Muscle of leg (tissue), 16 donors: ENCODE data around the gene DOCK10. TPM values are rescaled to one million over a fixed set of nuclear protein-coding genes. Genes with fewer than 3 reads are reported as not detected.

Experiments
- DNase-seq: peaks from one replicate; pipeline ENCODE4 v3.0.0; 2013
- H3K27ac ChIP-seq: one replicate; pipeline ENCODE4 v1.5.1; 2013; ENCODE audit warnings: mild to moderate bottlenecking, low read length, control low read depth
- H3K27me3 ChIP-seq: one replicate; pipeline ENCODE4 v1.6.1; 2013; ENCODE audit warnings: low read length; ENCODE audit not compliant: control insufficient read depth, insufficient read depth
- H3K36me3 ChIP-seq: one replicate; pipeline ENCODE4 v1.6.1; 2013; ENCODE audit warnings: low read length; ENCODE audit not compliant: control insufficient read depth, insufficient read depth
- H3K4me1 ChIP-seq: one replicate; pipeline ENCODE4 v1.6.1; 2013; ENCODE audit warnings: low read length; ENCODE audit not compliant: control insufficient read depth, insufficient read depth
- H3K4me3 ChIP-seq: one replicate; pipeline ENCODE4 v1.5.1; 2013; ENCODE audit warnings: low read length, control low read depth
- H3K9me3 ChIP-seq: replicated peaks from 2 replicates; pipeline ENCODE4 v1.6.1; 2013; ENCODE audit warnings: low read depth, low read length; ENCODE audit not compliant: control insufficient read depth
- WGBS: methylation state at CpG from one replicate; pipeline ENCODE4 v1.1.5; 2013; ENCODE audit warnings: missing lambda C conversion rate; ENCODE audit not compliant: insufficient coverage; 5-methylcytosine and 5-hydroxymethylcytosine counted together
- long read RNA-seq, 11 donors: transcript quantifications; one replicate each; lab custom pipeline, GENCODE V29; 2026
- polyA plus RNA-seq, 8 donors: library from polyadenylated mRNA; unstranded; fragments of 120-200 nt; gene quantifications; one replicate each; pipeline versions ENCODE4 v1.2.1 to v1.2.3, GENCODE V29; 2013; ENCODE audit warnings: inconsistent platforms in 1 of 8, low replicate concordance in 1 of 8; ENCODE audit not compliant: insufficient read length in 8 of 8, insufficient read depth in 1 of 8
- total RNA-seq: library from RNA; stranded (reverse); fragments of 120-200 nt; gene quantifications from one replicate; pipeline ENCODE4 v1.2.4, GENCODE V29; 2013

DOCK10 gene
- total RNA-seq (18.3 TPM), polyA plus RNA-seq (10 to 100 TPM; 14.8 to 20.1 (median 17.9) TPM)
- long read RNA-seq, donor 1, partial matches to known transcripts: 8 of 8 reads
- long read RNA-seq, donor 1, other reads (novel, unspliced or antisense): 0 of 8 reads
- long read RNA-seq, donor 2, full-length matches to known transcripts: 1 of 1 reads
- long read RNA-seq, donor 2, partial matches to known transcripts: 0 of 1 reads
- long read RNA-seq, donor 2, other reads (novel, unspliced or antisense): 0 of 1 reads
- long read RNA-seq, donor 3: 0 reads
- long read RNA-seq, donor 4, partial matches to known transcripts: 5 of 5 reads
- long read RNA-seq, donor 4, other reads (novel, unspliced or antisense): 0 of 5 reads
- long read RNA-seq, donor 5: 0 reads
- long read RNA-seq, donor 6, partial matches to known transcripts: 0 of 2 reads
- long read RNA-seq, donor 6, other reads (novel, unspliced or antisense): 0 of 2 reads
- long read RNA-seq, donor 7: 0 reads
- long read RNA-seq, donor 8: 0 reads
- long read RNA-seq, donor 9, partial matches to known transcripts: 9 of 9 reads
- long read RNA-seq, donor 9, other reads (novel, unspliced or antisense): 0 of 9 reads
- long read RNA-seq, donor 10: 0 reads
- long read RNA-seq, donor 11, partial matches to known transcripts: 5 of 5 reads
- long read RNA-seq, donor 11, other reads (novel, unspliced or antisense): 0 of 5 reads

DNA sequence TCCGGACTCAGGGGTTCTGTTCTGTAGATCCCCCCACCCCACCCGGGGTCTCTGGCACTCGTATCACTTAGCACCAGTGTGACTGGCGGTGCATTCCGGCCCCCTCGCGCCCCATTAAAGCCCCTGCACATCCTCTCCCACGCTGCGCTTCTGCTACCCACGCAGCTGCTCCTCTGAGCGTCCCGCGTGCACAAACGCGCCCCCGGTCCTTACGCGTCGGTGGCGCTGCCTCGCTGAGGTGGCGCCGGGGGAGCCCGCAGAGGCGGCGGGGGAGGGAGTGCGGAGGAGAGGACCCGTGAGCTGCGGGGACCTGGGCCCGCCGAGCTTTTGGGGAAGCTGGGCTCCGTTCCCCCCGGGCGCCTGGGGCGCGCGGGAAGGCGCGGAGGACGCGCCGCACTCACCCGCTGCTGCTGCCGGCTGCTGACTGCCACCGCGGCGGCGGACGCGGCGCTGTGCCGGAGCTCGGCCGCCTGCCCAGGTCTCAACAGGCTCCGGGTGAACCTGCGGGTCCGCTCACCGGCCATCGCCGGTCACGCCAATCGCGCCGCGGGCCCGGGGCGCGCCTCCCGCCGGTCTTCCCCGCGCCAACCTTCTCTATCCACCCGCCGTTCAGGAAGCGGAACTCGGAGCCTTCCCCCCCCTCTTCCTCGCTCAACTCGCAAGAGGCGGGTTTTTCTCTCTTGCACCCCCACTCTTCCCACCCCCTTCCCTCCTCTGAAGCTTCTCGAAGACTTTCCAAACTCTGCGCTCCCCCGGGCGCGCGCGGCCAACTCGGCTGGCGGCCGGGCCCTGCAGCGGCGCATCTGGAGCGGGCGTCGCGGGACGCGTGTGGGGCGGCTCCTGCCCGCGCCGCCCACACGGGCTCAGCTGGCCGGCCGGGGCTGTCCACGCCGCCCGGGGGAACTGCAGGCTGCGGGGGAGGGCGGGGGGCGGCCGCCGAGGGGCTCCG lies at the start of gene DOCK10:
TSS of gene DOCK10 (minus strand) at position 618 of the 949 bp plus-strand sequence. CDS start at position 524, 94 bp downstream.
- under 1% methylated on average over 108 of the region's 113 CpGs for WGBS
- peak; percentile 81 for DNase-seq
- H3K4me3 ChIP-seq: peak within 1 kb of the TSS; percentile 63
- no peaks in the 10 kb centered on the region for H3K36me3 ChIP-seq
- peaks cover 17% of the 10 kb centered on the region for H3K4me1 ChIP-seq
- H3K27me3 ChIP-seq: peaks cover 8% of the 10 kb centered on the region
- H3K27ac ChIP-seq: peak within 1 kb of the TSS; percentile 78
- H3K9me3 ChIP-seq: no peaks in the 10 kb centered on the region

DNA sequence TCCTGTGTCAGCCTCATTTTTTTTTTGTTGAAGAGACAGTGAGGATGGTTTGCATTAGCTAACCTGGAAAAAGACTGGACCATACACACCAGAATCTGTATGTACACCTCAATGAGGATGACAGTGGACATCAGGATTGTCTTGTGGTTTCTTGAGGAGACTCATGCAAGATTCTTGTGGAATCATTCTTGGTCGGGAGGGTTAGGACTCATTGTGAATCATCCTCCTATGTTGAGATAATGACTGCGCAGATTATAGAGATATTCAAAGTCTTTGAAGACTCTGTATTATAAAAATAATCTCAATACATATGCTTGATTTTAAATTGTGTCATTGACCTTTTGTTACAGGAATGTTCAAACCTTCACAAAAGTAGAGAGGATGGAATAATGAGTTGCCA lies 49.1 kb upstream of the DOCK10 start:
- Histone ChIP-seq H3K27me3 (no peaks in the 10 kb centered on the region), H3K36me3 (no peaks in the 10 kb centered on the region), H3K4me3 (no peak overlapping the region), H3K9me3 (no peaks in the 10 kb centered on the region), H3K27ac (no peak overlapping the region), H3K4me1 (no peaks in the 10 kb centered on the region)
- WGBS: no CpG with 5 or more reads among the region's 2 CpGs
- no peak for DNase-seq

DNA sequence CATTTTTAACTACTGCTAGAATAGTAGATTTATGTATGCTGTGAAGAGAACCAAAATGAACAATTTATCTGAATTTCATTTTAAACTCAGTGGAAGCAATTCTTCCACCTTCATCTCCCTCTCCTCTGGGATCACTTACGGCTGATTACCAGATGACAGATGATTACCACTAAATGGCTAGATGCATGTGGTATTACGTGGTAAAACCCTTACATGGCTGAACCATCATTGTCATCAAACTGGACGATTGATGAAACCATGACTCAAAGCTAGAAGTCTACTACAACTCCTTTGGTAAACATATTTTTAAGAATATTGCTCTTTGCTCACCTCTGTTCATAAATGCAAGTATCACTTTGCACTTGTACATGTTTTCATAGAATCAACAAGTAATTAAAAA lies 48.5 kb upstream of the DOCK10 start:
- Histone ChIP-seq H3K27me3 (no peaks in the 10 kb centered on the region), H3K4me3 (no peak overlapping the region)
- no CpG with 5 or more reads among the region's 3 CpGs for WGBS

DNA sequence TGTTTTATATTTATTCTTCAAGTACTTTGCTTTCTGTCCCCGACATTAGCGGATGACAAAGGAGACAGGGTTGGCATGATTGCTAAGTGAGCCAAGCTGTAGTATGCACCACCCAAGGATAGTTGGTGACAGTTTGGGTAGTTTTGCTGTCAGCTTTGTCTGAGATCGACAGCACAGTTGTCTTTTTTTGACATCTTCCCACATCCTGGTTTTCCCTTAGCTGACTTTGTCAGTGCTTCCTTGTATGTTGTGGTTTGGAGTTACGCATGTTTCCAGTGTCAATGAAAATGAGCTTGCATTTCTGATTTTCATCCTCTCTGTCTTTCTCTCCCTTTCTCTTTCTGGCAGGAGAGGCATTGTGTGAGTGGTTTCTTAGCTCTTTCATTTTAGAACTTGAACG lies 44.6 kb upstream of the DOCK10 start:
- DNase-seq: no peak
- no peak overlapping the region for H3K4me3 ChIP-seq
- H3K36me3 ChIP-seq: no peaks in the 10 kb centered on the region
- WGBS: no CpG with 5 or more reads among the region's 5 CpGs
- H3K4me1 ChIP-seq: no peaks in the 10 kb centered on the region
- no peaks in the 10 kb centered on the region for H3K9me3 ChIP-seq
- H3K27ac ChIP-seq: no peak overlapping the region
- H3K27me3 ChIP-seq: no peaks in the 10 kb centered on the region

More for the DNA sequence above, 48.5 kb upstream of the DOCK10 start:
- no peak overlapping the region for H3K27ac ChIP-seq
- no peaks in the 10 kb centered on the region for H3K4me1 ChIP-seq
- no peaks in the 10 kb centered on the region for H3K36me3 ChIP-seq
- no peak for DNase-seq
- no peaks in the 10 kb centered on the region for H3K9me3 ChIP-seq

- DNase-seq: no peak
- 56% methylated on average over 2 of the region's 4 CpGs for WGBS
- Histone ChIP-seq H3K9me3 (no peaks in the 10 kb centered on the region), H3K27me3 (no peaks in the 10 kb centered on the region), H3K4me1 (no peaks in the 10 kb centered on the region), H3K36me3 (no peaks in the 10 kb centered on the region), H3K27ac (no peak overlapping the region), H3K4me3 (no peak overlapping the region)
Observed at GRCh38 chr2:225086439-225086838, 44.2 kb upstream of the DOCK10 start.

- Histone ChIP-seq H3K9me3 (no peaks in the 10 kb centered on the region), H3K27ac (no peak overlapping the region), H3K27me3 (no peaks in the 10 kb centered on the region), H3K4me1 (no peaks in the 10 kb centered on the region), H3K4me3 (no peak overlapping the region), H3K36me3 (no peaks in the 10 kb centered on the region)
- DNase-seq: no peak
- 100% methylated on average over 2 of the region's 3 CpGs for WGBS
Observed at GRCh38 chr2:225083276-225083675, 41.0 kb upstream of the DOCK10 start.

DNA sequence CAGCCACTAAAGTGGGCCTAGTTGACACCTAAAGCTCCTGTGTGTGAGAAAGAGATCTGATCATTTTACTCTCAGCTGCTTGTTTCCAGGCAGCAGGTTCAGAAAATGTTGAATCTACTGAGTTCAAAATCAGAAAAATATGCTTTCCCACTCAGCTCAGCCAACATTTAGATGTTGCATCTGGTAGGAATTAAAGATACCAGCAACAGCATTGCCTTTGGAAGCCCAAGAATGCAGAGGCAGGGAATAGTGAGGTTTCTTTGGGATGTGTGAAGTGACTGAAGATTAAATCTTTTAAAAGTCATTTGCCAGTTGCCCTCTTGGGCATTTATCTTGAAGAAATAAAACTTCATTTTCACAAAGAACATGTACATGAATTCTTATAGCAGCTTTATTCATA lies 33.9 kb upstream of the DOCK10 start:
- H3K9me3 ChIP-seq: no peaks in the 10 kb centered on the region

GRCh38 chr2:225074919-225075681 lies 32.8 kb upstream of the DOCK10 start:
- H3K27me3 ChIP-seq: no peaks in the 10 kb centered on the region
- DNase-seq: peak; percentile 31
- H3K27ac ChIP-seq: peak overlapping the region; percentile 25
- H3K4me1 ChIP-seq: peaks cover 6% of the 10 kb centered on the region
- no peaks in the 10 kb centered on the region for H3K9me3 ChIP-seq
- no peaks in the 10 kb centered on the region for H3K36me3 ChIP-seq
- no CpG with 5 or more reads among the region's 1 CpG for WGBS
- no peak overlapping the region for H3K4me3 ChIP-seq

More for the DNA sequence above, 33.9 kb upstream of the DOCK10 start:
- Histone ChIP-seq H3K4me1 (peaks cover 6% of the 10 kb centered on the region), H3K27ac (peak overlapping the region; percentile 53), H3K4me3 (no peak overlapping the region), H3K27me3 (no peaks in the 10 kb centered on the region), H3K36me3 (no peaks in the 10 kb centered on the region)
- peak; percentile 76 for DNase-seq

DNA sequence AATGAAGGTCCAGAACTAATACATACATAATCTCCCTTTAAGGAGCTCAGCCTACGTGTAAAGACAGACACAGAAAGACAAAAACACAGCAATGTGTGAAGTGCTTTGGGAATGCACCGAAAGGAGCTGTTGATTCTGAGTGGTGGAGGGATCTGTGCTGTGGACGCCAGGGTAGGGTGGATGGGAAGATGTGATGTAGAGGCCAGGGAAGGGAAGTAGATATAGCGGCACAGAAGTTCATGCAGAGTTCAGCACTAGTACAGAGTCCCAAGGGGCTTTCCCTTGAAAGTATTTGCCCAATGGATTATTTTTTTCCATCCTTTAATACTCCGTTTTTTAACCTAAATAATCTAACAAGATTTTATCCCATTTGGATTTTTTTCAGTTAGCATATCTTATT lies 32.1 kb upstream of the DOCK10 start:
- H3K4me1 ChIP-seq: peaks cover 6% of the 10 kb centered on the region
- DNase-seq: peak; percentile 60
- H3K36me3 ChIP-seq: no peaks in the 10 kb centered on the region
- no peak overlapping the region for H3K4me3 ChIP-seq
- no peaks in the 10 kb centered on the region for H3K9me3 ChIP-seq
- WGBS: 64% methylated on average over 2 of the region's 5 CpGs
- no peak overlapping the region for H3K27ac ChIP-seq
- no peaks in the 10 kb centered on the region for H3K27me3 ChIP-seq
